B cell (primary cell): ENCODE data around the gene CAPS. TPM values are rescaled to one million over a fixed set of nuclear protein-coding genes. Genes with fewer than 3 reads are reported as not detected.

Experiments used
- ATAC-seq: fragments of 200-7000 bp; cut with Tn5 transposase; one replicate; pipeline ENCODE4 v1.10.0; 2021; ENCODE audit warnings: low read depth, mild to moderate bottlenecking, moderate number of reproducible peaks, moderate library complexity
- CTCF ChIA-PET: fragments of 350-600 bp; sonication (Branson Sonifier 250); formaldehyde crosslinking; loops from one replicate; lab custom pipeline; 2021; ENCODE audit warnings: antibody characterized with exemption, inconsistent platforms; lab: Charles Lee
- POLR2A ChIA-PET: fragments of 350-600 bp; sonication (Branson Sonifier 250); formaldehyde crosslinking; loops from one replicate; lab custom pipeline; 2021; ENCODE audit warnings: antibody characterized with exemption; lab: Charles Lee
- DNase-seq: peaks from one replicate; pipeline ENCODE4 v3.0.0; 2013
- H2AFZ ChIP-seq: 2 replicates; pipeline ENCODE4 v1.6.1; 2012; ENCODE audit warnings: mild to moderate bottlenecking, low read depth, low read length; ENCODE audit not compliant: insufficient read depth, poor library complexity, severe bottlenecking
- H3K27ac ChIP-seq, 2 donors: 1 replicate in 1 of 2; 2 replicates in 1 of 2; pipeline ENCODE4 v1.5.1; 2012 to 2013; ENCODE audit warnings: low read length in 2 of 2, mild to moderate bottlenecking in 2 of 2, moderate library complexity in 1 of 2
- H3K27me3 ChIP-seq, 4 experiments: fragments of 200-600 bp in 1 of 4; sonication (generic) in 1 of 4; replicated peaks in 1 of 4; 1 replicate in 2 of 4; 2 replicates in 2 of 4; pipeline versions ENCODE4 v1.6.1 to v1.7.0; 2013 to 2016; ENCODE audit warnings: low read length in 3 of 4, mild to moderate bottlenecking in 2 of 4, mixed read lengths in 1 of 4, moderate library complexity in 1 of 4; ENCODE audit not compliant: insufficient read depth in 4 of 4, control insufficient read depth in 3 of 4; ENCODE audit errors: control extremely low read depth in 1 of 4
- H3K36me3 ChIP-seq, 2 experiments: replicated peaks in 1 of 2; 1 replicate in 1 of 2; 2 replicates in 1 of 2; pipeline versions ENCODE4 v1.6.1 to v1.7.1; 2013; ENCODE audit warnings: low read length in 1 of 2; ENCODE audit not compliant: insufficient read depth in 2 of 2, control insufficient read depth in 1 of 2; ENCODE audit errors: control extremely low read depth in 1 of 2, extremely low read depth in 1 of 2
- H3K4me1 ChIP-seq, 2 donors: fragments of 200-600 bp in 1 of 2; sonication (generic) in 1 of 2; 1 replicate in 1 of 2; 2 replicates in 1 of 2; pipeline versions ENCODE4 v1.5.1 to v1.6.1; 2013 to 2017; ENCODE audit warnings: low read length in 2 of 2; ENCODE audit not compliant: control insufficient read depth in 2 of 2, insufficient read depth in 2 of 2
- H3K4me2 ChIP-seq: replicated peaks from 2 replicates; pipeline ENCODE3; 2012; ENCODE audit warnings: mild to moderate bottlenecking, low read depth, low read length; ENCODE audit not compliant: poor library complexity, severe bottlenecking
- H3K4me3 ChIP-seq, 5 experiments: fragments of 200-600 bp in 1 of 5; sonication (generic) in 1 of 5; 1 replicate in 3 of 5; 2 replicates in 2 of 5; pipeline versions ENCODE4 v1.5.1 to v1.7.0; 2011 to 2016; ENCODE audit warnings: low read length in 4 of 5, mild to moderate bottlenecking in 4 of 5, low read depth in 2 of 5, control low read depth in 1 of 5, moderate library complexity in 1 of 5; ENCODE audit not compliant: insufficient read depth in 1 of 5; ENCODE audit errors: control extremely low read depth in 1 of 5, extremely low read depth in 1 of 5
- H3K79me2 ChIP-seq: fragments of 200-600 bp; sonication (generic); one replicate; pipeline ENCODE4 v1.6.0; 2016; ENCODE audit warnings: low read length; ENCODE audit not compliant: control insufficient read depth, insufficient read depth
- H3K9ac ChIP-seq: fragments of 200-600 bp; sonication (generic); 2 replicates; pipeline ENCODE4 v1.6.1; 2017; ENCODE audit warnings: mild to moderate bottlenecking, low read length, moderate library complexity
- H3K9me3 ChIP-seq, 3 donors: one replicate each; pipeline versions ENCODE4 v1.6.1 to v1.7.1; 2013; ENCODE audit warnings: low read length in 2 of 3; ENCODE audit not compliant: control insufficient read depth in 2 of 3, insufficient read depth in 1 of 3; ENCODE audit errors: control extremely low read depth in 1 of 3
- H4K20me1 ChIP-seq: 2 replicates; pipeline ENCODE4 v1.6.0; 2012; ENCODE audit warnings: mild to moderate bottlenecking, low read length; ENCODE audit not compliant: insufficient read depth, control insufficient read depth, poor library complexity, severe bottlenecking
- H3K27ac Mint-ChIP-seq: one replicate; pipeline ENCODE4 v1.8.0; 2021; ENCODE audit warnings: mixed read lengths
- H3K27me3 Mint-ChIP-seq: one replicate; pipeline ENCODE4 v1.8.0; 2021; ENCODE audit warnings: mixed read lengths
- H3K4me1 Mint-ChIP-seq: one replicate; pipeline ENCODE4 v1.8.0; 2021; ENCODE audit warnings: mixed read lengths
- H3K4me3 Mint-ChIP-seq: one replicate; pipeline ENCODE4 v1.8.0; 2021; ENCODE audit warnings: mixed read lengths
- H3K9me3 Mint-ChIP-seq: one replicate; pipeline ENCODE4 v1.8.0; 2022; ENCODE audit warnings: mixed read lengths; ENCODE audit not compliant: insufficient read depth
- EZH2 ChIP-seq: IDR thresholded peaks from 2 replicates; pipeline ENCODE4 v1.6.1; 2012; ENCODE audit warnings: borderline replicate concordance, low read depth, mild to moderate bottlenecking, moderate library complexity, low read length; ENCODE audit not compliant: insufficient read depth, poor library complexity, severe bottlenecking
- WGBS: methylation state at CpG from one replicate; pipeline ENCODE4 v1.1.5; 2013; ENCODE audit warnings: missing lambda C conversion rate; ENCODE audit not compliant: insufficient coverage; 5-methylcytosine and 5-hydroxymethylcytosine counted together
- intact Hi-C: fragments of 100-400 bp; cut with micrococcal nuclease; formaldehyde crosslinking; loops from one replicate; pipeline ENCODE4 v1.10.0; 2022
- polyA minus RNA-seq: library from RNA; depleted of rRNA, polyadenylated mRNA; stranded (reverse); fragments of >200 nt; gene quantifications from 2 replicates; pipeline ENCODE4 v1.2.3, GENCODE V29; 2012
- polyA plus RNA-seq: library from polyadenylated mRNA; depleted of rRNA; stranded (reverse); fragments of >200 nt; gene quantifications from 2 replicates; pipeline ENCODE4 v1.2.3, GENCODE V29; 2012
- total RNA-seq, 2 donors: library from RNA; stranded (reverse); fragments of 120-200 nt in 1 of 2; gene quantifications; 1 replicate in 1 of 2; 2 replicates in 1 of 2; pipeline versions ENCODE4 v1.2.3 to v1.2.4, GENCODE V29; 2013 to 2022
- TF ChIP-seq, protein P1 (sequence below): fragments of 200-600 bp; IDR thresholded peaks from one replicate; pipeline ENCODE4 v1.8.0; 2022; ENCODE audit warnings: antibody characterized with exemption, mild to moderate bottlenecking

CAPS gene
- 40.0 and 46.5 TPM in 2 replicates for total RNA-seq
- total RNA-seq (2013) = 23.0 TPM
- polyA plus RNA-seq = 58.4 and 65.7 TPM in 2 replicates
- polyA minus RNA-seq = 13.8 and 22.1 TPM in 2 replicates

- Histone ChIP-seq H3K4me2 (no peak within 1 kb of the TSS), H3K9me3 (peaks cover 0 to 3% (median 0%) of the 10 kb centered on the region in 3 donors), H2AFZ (no peak within 1 kb of the TSS), H3K4me1 (no peaks in the 10 kb centered on the region), H3K27me3 (no peaks in the 10 kb centered on the region), H3K27ac (no peak within 1 kb of the TSS), H3K36me3 (peaks cover 0 to 50% of the 10 kb centered on the region in 2 experiments), H3K4me3 (no peak within 1 kb of the TSS), H4K20me1 (peaks cover 6% of the 10 kb centered on the region), H3K9ac (no peak within 1 kb of the TSS), H3K79me2 (no peaks in the 10 kb centered on the region)
- Mint-ChIP-seq H3K4me1 (no peaks in the 10 kb centered on the region), H3K9me3 (no peaks in the 10 kb centered on the region), H3K4me3 (no peak within 1 kb of the TSS), H3K27me3 (no peaks in the 10 kb centered on the region), H3K27ac (no peak within 1 kb of the TSS)
- POLR2A ChIA-PET = interaction anchor here (0.6 kb wide), 1 partner anchor 1031 kb away, joined by 4 read pairs; no protein-coding TSS in a partner anchor
- ATAC-seq (no peak), DNase-seq (no peak)
- intact Hi-C loops = no loop called here
- TF ChIP-seq, protein P1, sequence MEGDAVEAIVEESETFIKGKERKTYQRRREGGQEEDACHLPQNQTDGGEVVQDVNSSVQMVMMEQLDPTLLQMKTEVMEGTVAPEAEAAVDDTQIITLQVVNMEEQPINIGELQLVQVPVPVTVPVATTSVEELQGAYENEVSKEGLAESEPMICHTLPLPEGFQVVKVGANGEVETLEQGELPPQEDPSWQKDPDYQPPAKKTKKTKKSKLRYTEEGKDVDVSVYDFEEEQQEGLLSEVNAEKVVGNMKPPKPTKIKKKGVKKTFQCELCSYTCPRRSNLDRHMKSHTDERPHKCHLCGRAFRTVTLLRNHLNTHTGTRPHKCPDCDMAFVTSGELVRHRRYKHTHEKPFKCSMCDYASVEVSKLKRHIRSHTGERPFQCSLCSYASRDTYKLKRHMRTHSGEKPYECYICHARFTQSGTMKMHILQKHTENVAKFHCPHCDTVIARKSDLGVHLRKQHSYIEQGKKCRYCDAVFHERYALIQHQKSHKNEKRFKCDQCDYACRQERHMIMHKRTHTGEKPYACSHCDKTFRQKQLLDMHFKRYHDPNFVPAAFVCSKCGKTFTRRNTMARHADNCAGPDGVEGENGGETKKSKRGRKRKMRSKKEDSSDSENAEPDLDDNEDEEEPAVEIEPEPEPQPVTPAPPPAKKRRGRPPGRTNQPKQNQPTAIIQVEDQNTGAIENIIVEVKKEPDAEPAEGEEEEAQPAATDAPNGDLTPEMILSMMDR = no peak
- TF ChIP-seq EZH2 = no peak
- CTCF ChIA-PET = no interaction called here
- WGBS = 95% methylated on average over 10 of the region's 10 CpGs
Measured at GRCh38 chr19:5913739-5914357, at the start of gene CAPS. Gene CAPS, plus strand, starts transcription at chr19:5914254. Its CDS starts 153 bp downstream, at chr19:5914407.

- Histone ChIP-seq H3K4me1 (no peaks in the 10 kb centered on the region), H3K36me3 (no peaks in the 10 kb centered on the region), H3K4me3 (no peak overlapping the region), H3K79me2 (no peaks in the 10 kb centered on the region), H3K27ac (no peak overlapping the region), H3K9ac (no peak overlapping the region), H2AFZ (no peak overlapping the region), H3K9me3 (no peaks in the 10 kb centered on the region), H3K27me3 (peaks cover 0 to 4% (median 0%) of the 10 kb centered on the region in 4 experiments), H4K20me1 (no peaks in the 10 kb centered on the region), H3K4me2 (no peak overlapping the region)
- no peak overlapping the region for H3K4me3 Mint-ChIP-seq
- intact Hi-C loops = no loop called here
- WGBS = 92% methylated on average over 14 of the region's 14 CpGs
- TF ChIP-seq, protein P1 = no peak
- no peak for TF ChIP-seq EZH2
- no peak overlapping the region for H3K27ac Mint-ChIP-seq
- DNase-seq (no peak), ATAC-seq (no peak)
- no peaks in the 10 kb centered on the region for H3K4me1 Mint-ChIP-seq
- H3K27me3 Mint-ChIP-seq = peaks cover 16% of the 10 kb centered on the region
- POLR2A ChIA-PET = no interaction called here
- CTCF ChIA-PET = no interaction called here
- H3K9me3 Mint-ChIP-seq = no peaks in the 10 kb centered on the region
Measured at GRCh38 chr19:5864725-5865486, 49.1 kb upstream of the CAPS start.
